Testis (tissue), 2 donors: Measurements from ENCODE around the gene PLP1.

Source experiments
- CTCF ChIP-seq, 3 experiments: fragments of 450-650 bp in 2 of 3; fragments of 200-600 bp in 1 of 3; sonication (generic) in 1 of 3; IDR thresholded peaks; one replicate each; pipeline ENCODE4 v1.5.1; 2016 to 2019; ENCODE audit warnings: antibody characterized with exemption in 3 of 3, mild to moderate bottlenecking in 2 of 3, moderate library complexity in 1 of 3
- POLR2A ChIP-seq: fragments of 450-650 bp; IDR thresholded peaks from one replicate; pipeline ENCODE4 v1.6.1; 2017; ENCODE audit warnings: antibody characterized with exemption, mild to moderate bottlenecking, moderate library complexity

GRCh38 chrX:103782640-103783039 is 6.0 kb downstream of the PLP1 start:
- TF ChIP-seq CTCF (IDR thresholded peaks at IDR 0.05) = no peak
- no peak for TF ChIP-seq POLR2A
